Endothelial cell of umbilical vein (primary cell): ENCODE data around the gene WAC. TPM values are rescaled to one million over a fixed set of nuclear protein-coding genes. Genes with fewer than 3 reads are reported as not detected.

Source experiments
- BruUV-seq: library from RNA; stranded (reverse); fragments of 400-500 nt; replicated peaks from 2 replicates; lab custom pipeline; 2021; lab: Mats Ljungman, UMichigan
- CTCF ChIA-PET: fragments of 300-600, 350-600 bp; sonication (Branson Sonifier 250); formaldehyde crosslinking; loops from one replicate; lab custom pipeline; 2021; ENCODE audit warnings: antibody characterized with exemption, inconsistent platforms; lab: Charles Lee
- POLR2A ChIA-PET: fragments of 300-600, 350-600 bp; sonication (Branson Sonifier 250); formaldehyde crosslinking; loops from one replicate; lab custom pipeline; 2021; ENCODE audit warnings: antibody characterized with exemption, inconsistent platforms; lab: Charles Lee
- DNase-seq: peaks from one replicate; pipeline ENCODE4 v3.0.0-alpha.2; 2011; ENCODE audit warnings: low read depth, low spot score
- FAIRE-seq: peaks from 2 replicates; lab custom pipeline; 2011; peaks lifted over from hg19 to GRCh38; lab: Jason Lieb, UNC
- H2AFZ ChIP-seq: 2 replicates; pipeline ENCODE4 v1.6.0; 2012; ENCODE audit warnings: low read depth, low read length, control low read depth, inconsistent platforms
- H3K27ac ChIP-seq: 2 replicates; pipeline ENCODE4 v1.5.1; 2011; ENCODE audit warnings: low read depth, mild to moderate bottlenecking, control low read depth, low read length, moderate library complexity; ENCODE audit not compliant: insufficient read depth
- H3K27me3 ChIP-seq, 2 experiments: 2 replicates each; pipeline versions ENCODE4 v1.6.0 to v1.6.1; 2011; ENCODE audit warnings: low read length in 2 of 2, mixed read lengths in 1 of 2; ENCODE audit not compliant: control insufficient read depth in 2 of 2, insufficient read depth in 2 of 2
- H3K36me3 ChIP-seq, 2 experiments: 2 replicates in 1 of 2; 3 replicates in 1 of 2; pipeline ENCODE4 v1.5.1; 2011; ENCODE audit warnings: low read length in 2 of 2, mild to moderate bottlenecking in 1 of 2, moderate library complexity in 1 of 2; ENCODE audit not compliant: control insufficient read depth in 2 of 2, insufficient read depth in 2 of 2; ENCODE audit errors: extremely low read depth in 1 of 2
- H3K4me1 ChIP-seq: 3 replicates; pipeline ENCODE4 v1.5.1; 2011; ENCODE audit warnings: mild to moderate bottlenecking, low read length; ENCODE audit not compliant: control insufficient read depth, insufficient read depth; ENCODE audit errors: extremely low read depth
- H3K4me2 ChIP-seq: 2 replicates; pipeline ENCODE4 v1.6.1; 2011; ENCODE audit warnings: low read length, control low read depth, mixed read lengths; ENCODE audit not compliant: insufficient read depth
- H3K4me3 ChIP-seq, 3 experiments: fragments of 200-600 bp in 1 of 3; sonication (generic), shearing (Covaris generic) in 1 of 3; replicated peaks in 1 of 3; 2 replicates each; pipeline ENCODE4 v1.5.1; 2011 to 2016; ENCODE audit warnings: control low read depth in 3 of 3, low read length in 3 of 3, mild to moderate bottlenecking in 2 of 3, inconsistent platforms in 1 of 3, low read depth in 1 of 3, moderate library complexity in 1 of 3; ENCODE audit not compliant: insufficient read depth in 1 of 3
- H3K79me2 ChIP-seq: 2 replicates; pipeline ENCODE4 v1.6.0; 2012; ENCODE audit warnings: low read length, inconsistent platforms; ENCODE audit not compliant: control insufficient read depth, insufficient read depth
- H3K9ac ChIP-seq: replicated peaks from 2 replicates; pipeline ENCODE3; 2011; ENCODE audit warnings: low read length, control low read depth; ENCODE audit not compliant: insufficient read depth; ENCODE audit errors: extremely low read depth
- H3K9me1 ChIP-seq: replicated peaks from 3 replicates; pipeline ENCODE4 v1.6.0; 2011; ENCODE audit warnings: mild to moderate bottlenecking, low read length; ENCODE audit not compliant: control insufficient read depth, insufficient read depth; ENCODE audit errors: extremely low read depth
- H3K9me3 ChIP-seq: replicated peaks from 2 replicates; pipeline ENCODE4 v1.5.1; 2012; ENCODE audit warnings: low read length, inconsistent platforms; ENCODE audit not compliant: control insufficient read depth, insufficient read depth
- H4K20me1 ChIP-seq: replicated peaks from 2 replicates; pipeline ENCODE3; 2011; ENCODE audit warnings: mild to moderate bottlenecking, low read length; ENCODE audit not compliant: control insufficient read depth, insufficient read depth; ENCODE audit errors: extremely low read depth
- EZH2 ChIP-seq: IDR thresholded peaks from 2 replicates; pipeline ENCODE4 v1.6.1; 2012; ENCODE audit warnings: borderline replicate concordance, low read depth, mild to moderate bottlenecking, moderate library complexity, low read length, inconsistent platforms; ENCODE audit not compliant: severe bottlenecking
- GATA2 ChIP-seq: IDR thresholded peaks from 2 replicates; pipeline ENCODE4 v1.7.0; 2011; ENCODE audit warnings: low read depth, mild to moderate bottlenecking, moderate library complexity, mixed read lengths, low read length; ENCODE audit not compliant: insufficient read length, insufficient read depth
- MYC ChIP-seq: IDR thresholded peaks from one replicate; pipeline ENCODE4 v1.6.1; 2011; ENCODE audit warnings: mild to moderate bottlenecking, low read depth, low read length
- POLR2A ChIP-seq: IDR thresholded peaks from 2 replicates; pipeline ENCODE4 v1.6.1; 2012; ENCODE audit warnings: low read depth, mild to moderate bottlenecking, control low read depth, low read length
- POLR2AphosphoS5 ChIP-seq: IDR thresholded peaks from 2 replicates; pipeline ENCODE4 v1.6.1; 2012; ENCODE audit warnings: low read depth, mild to moderate bottlenecking, control low read depth, low read length, moderate library complexity; ENCODE audit not compliant: insufficient read depth
- dilution Hi-C: fragments of 300-500 bp; cut with MboI; formaldehyde crosslinking; loops from one replicate; pipeline ENCODE4 v1.15.0; 2019; ENCODE audit warnings: low sequenced_read_pairs; ENCODE audit not compliant: extremely low pct_ligation_motif_present
- intact Hi-C: fragments of 100-400 bp; cut with micrococcal nuclease; formaldehyde crosslinking; loops from one replicate; pipeline ENCODE4 v1.10.0; 2022
- polyA plus RNA-seq, 4 experiments: library from polyadenylated mRNA; depleted of rRNA in 3 of 4; stranded (reverse) in 3 of 4; unstranded in 1 of 4; fragments of >200 nt; gene quantifications; 2 replicates each; pipeline versions ENCODE4 v1.2.1 to v1.2.3, GENCODE V29; 2011 to 2012; ENCODE audit warnings: missing spikeins in 1 of 4
- total RNA-seq: library from RNA; stranded (reverse); gene quantifications from 2 replicates; pipeline ENCODE4 v1.2.3, GENCODE V29; 2021
- TF ChIP-seq, protein P1 (sequence below), 2 donors: IDR thresholded peaks; 1 replicate in 1 of 2; 2 replicates in 1 of 2; pipeline ENCODE4 v1.5.1; 2011; ENCODE audit warnings: low read length in 2 of 2, mild to moderate bottlenecking in 2 of 2, moderate library complexity in 2 of 2, control low read depth in 1 of 2, inconsistent platforms in 1 of 2, low read depth in 1 of 2; ENCODE audit not compliant: insufficient read depth in 1 of 2; ENCODE audit errors: extremely low read depth in 1 of 2
- TF ChIP-seq, protein P2 (sequence below): IDR thresholded peaks from 2 replicates; pipeline ENCODE4 v1.6.1; 2011; ENCODE audit not compliant: insufficient read depth, insufficient read length

WAC gene
- total and polyA plus RNA-seq, 2 donors (not counting 3 experiments of a cell fraction or from before 2014, with no cell fraction given) = 49.2 to 101 TPM

DNA sequence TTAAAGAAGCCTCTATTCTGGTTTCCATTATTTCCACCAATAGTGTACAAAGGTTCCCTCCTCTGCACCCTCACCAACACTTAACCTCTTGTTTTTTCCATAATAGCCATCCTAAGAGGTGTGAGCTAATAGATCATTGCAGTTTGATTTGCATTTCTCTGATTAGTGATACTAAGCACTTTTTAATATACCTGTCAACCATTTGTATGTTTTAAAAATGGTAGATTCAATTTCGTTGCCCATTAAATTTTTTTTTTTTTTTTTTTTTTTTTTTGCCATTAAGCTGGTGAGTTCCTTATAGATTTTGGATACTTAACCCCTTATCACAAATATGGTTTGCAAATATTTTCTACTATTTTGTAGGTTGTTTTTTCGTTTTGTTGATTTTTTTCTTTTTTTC is 23.2 kb downstream of the WAC start:
- dilution Hi-C loops = no loop called here
- CTCF ChIA-PET = interaction anchor here (1.0 to 1.5 kb wide), 2 partner anchors 10 to 19 kb away, joined by 3 to 5 read pairs; no protein-coding TSS in a partner anchor

More for the DNA sequence above, 23.2 kb downstream of the WAC start:
- BruUV-seq = no TSS peak
- no peak overlapping the region for H3K4me3 ChIP-seq
- H3K4me2 ChIP-seq = no peak overlapping the region
- no peaks in the 10 kb centered on the region for H3K9me1 ChIP-seq
- peaks cover 4 to 6% of the 10 kb centered on the region in 2 experiments for H3K36me3 ChIP-seq
- no peak overlapping the region for H2AFZ ChIP-seq
- no peaks in the 10 kb centered on the region for H3K9me3 ChIP-seq
- H3K27me3 ChIP-seq = no peaks in the 10 kb centered on the region
- FAIRE-seq = no peak
- H3K9ac ChIP-seq = no peak overlapping the region
- no peak for DNase-seq
- intact Hi-C loops = no loop called here
- peaks cover 100% of the 10 kb centered on the region for H3K79me2 ChIP-seq
- TF ChIP-seq, protein P1, sequence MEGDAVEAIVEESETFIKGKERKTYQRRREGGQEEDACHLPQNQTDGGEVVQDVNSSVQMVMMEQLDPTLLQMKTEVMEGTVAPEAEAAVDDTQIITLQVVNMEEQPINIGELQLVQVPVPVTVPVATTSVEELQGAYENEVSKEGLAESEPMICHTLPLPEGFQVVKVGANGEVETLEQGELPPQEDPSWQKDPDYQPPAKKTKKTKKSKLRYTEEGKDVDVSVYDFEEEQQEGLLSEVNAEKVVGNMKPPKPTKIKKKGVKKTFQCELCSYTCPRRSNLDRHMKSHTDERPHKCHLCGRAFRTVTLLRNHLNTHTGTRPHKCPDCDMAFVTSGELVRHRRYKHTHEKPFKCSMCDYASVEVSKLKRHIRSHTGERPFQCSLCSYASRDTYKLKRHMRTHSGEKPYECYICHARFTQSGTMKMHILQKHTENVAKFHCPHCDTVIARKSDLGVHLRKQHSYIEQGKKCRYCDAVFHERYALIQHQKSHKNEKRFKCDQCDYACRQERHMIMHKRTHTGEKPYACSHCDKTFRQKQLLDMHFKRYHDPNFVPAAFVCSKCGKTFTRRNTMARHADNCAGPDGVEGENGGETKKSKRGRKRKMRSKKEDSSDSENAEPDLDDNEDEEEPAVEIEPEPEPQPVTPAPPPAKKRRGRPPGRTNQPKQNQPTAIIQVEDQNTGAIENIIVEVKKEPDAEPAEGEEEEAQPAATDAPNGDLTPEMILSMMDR (IDR thresholded peaks at IDR 0.05; ENCODE audit: extremely low read depth in 1 of 2, insufficient read depth in 1 of 2, low read depth in 1 of 2, low read length in 2 of 2) = no peak
- TF ChIP-seq, protein P2, sequence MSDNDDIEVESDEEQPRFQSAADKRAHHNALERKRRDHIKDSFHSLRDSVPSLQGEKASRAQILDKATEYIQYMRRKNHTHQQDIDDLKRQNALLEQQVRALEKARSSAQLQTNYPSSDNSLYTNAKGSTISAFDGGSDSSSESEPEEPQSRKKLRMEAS = no peak
- TF ChIP-seq POLR2A (no peak), MYC (no peak), POLR2AphosphoS5 (no peak), GATA2 (no peak), EZH2 (no peak)
- H3K4me1 ChIP-seq = peaks cover 4% of the 10 kb centered on the region
- H4K20me1 ChIP-seq = peaks cover 29% of the 10 kb centered on the region
- no peak overlapping the region for H3K27ac ChIP-seq
- POLR2A ChIA-PET = no interaction called here
